GM21576 (cell line): ENCODE results near the gene COL26A1.
A peak's percentile ranks its signal among the peaks of the same experiment; 100 is the strongest.

Experiments
- ATAC-seq: cut with Tn5 transposase; IDR thresholded peaks from one replicate; pipeline ENCODE4 v1.9.1; 2021; ENCODE audit warnings: mild to moderate bottlenecking, moderate library complexity; ENCODE audit not compliant: unreplicated experiment

The COL26A1 gene

GRCh38 chr7:101368422-101369165 is 5.9 kb downstream of the COL26A1 start:
- no peak for ATAC-seq

GRCh38 chr7:101370836-101371235 is 8.2 kb downstream of the COL26A1 start:
- no peak for ATAC-seq

GRCh38 chr7:101373812-101374614 is 11.3 kb downstream of the COL26A1 start:
- ATAC-seq, result no peak

GRCh38 chr7:101374990-101375389 is 12.3 kb downstream of the COL26A1 start:
- ATAC-seq, result no peak

GRCh38 chr7:101376601-101377000 is 13.9 kb downstream of the COL26A1 start:
- ATAC-seq, result no peak

GRCh38 chr7:101377189-101377736 is 14.6 kb downstream of the COL26A1 start:
- no peak for ATAC-seq

GRCh38 chr7:101378751-101379174 is 16.1 kb downstream of the COL26A1 start:
- ATAC-seq, result no peak

- no peak for ATAC-seq
Measured at GRCh38 chr7:101379302-101379701, 16.6 kb downstream of the COL26A1 start.

GRCh38 chr7:101381549-101382111 is 19.0 kb downstream of the COL26A1 start:
- ATAC-seq, result no peak

- ATAC-seq, result no peak
Measured at GRCh38 chr7:101382937-101383336, 20.3 kb downstream of the COL26A1 start.

GRCh38 chr7:101386177-101386557 is 23.5 kb downstream of the COL26A1 start:
- ATAC-seq, result no peak

- no peak for ATAC-seq
Measured at GRCh38 chr7:101386558-101387231, 24.0 kb downstream of the COL26A1 start.

GRCh38 chr7:101390901-101391301 is 28.2 kb downstream of the COL26A1 start:
- peak; percentile 95 for ATAC-seq

GRCh38 chr7:101391991-101392390 is 29.3 kb downstream of the COL26A1 start:
- ATAC-seq, result no peak

GRCh38 chr7:101393865-101394264 is 31.2 kb downstream of the COL26A1 start:
- ATAC-seq, result no peak

- no peak for ATAC-seq
Measured at GRCh38 chr7:101395376-101395775, 32.7 kb downstream of the COL26A1 start.

- no peak for ATAC-seq
Measured at GRCh38 chr7:101397243-101397642, 34.6 kb downstream of the COL26A1 start.

- no peak for ATAC-seq
Measured at GRCh38 chr7:101397770-101398324, 35.2 kb downstream of the COL26A1 start.

- no peak for ATAC-seq
Measured at GRCh38 chr7:101398396-101399289, 36.0 kb downstream of the COL26A1 start.

GRCh38 chr7:101399759-101400158 is 37.1 kb downstream of the COL26A1 start:
- no peak for ATAC-seq
